ENCODE data around the gene RASGRP3.

Gene RASGRP3

DNA sequence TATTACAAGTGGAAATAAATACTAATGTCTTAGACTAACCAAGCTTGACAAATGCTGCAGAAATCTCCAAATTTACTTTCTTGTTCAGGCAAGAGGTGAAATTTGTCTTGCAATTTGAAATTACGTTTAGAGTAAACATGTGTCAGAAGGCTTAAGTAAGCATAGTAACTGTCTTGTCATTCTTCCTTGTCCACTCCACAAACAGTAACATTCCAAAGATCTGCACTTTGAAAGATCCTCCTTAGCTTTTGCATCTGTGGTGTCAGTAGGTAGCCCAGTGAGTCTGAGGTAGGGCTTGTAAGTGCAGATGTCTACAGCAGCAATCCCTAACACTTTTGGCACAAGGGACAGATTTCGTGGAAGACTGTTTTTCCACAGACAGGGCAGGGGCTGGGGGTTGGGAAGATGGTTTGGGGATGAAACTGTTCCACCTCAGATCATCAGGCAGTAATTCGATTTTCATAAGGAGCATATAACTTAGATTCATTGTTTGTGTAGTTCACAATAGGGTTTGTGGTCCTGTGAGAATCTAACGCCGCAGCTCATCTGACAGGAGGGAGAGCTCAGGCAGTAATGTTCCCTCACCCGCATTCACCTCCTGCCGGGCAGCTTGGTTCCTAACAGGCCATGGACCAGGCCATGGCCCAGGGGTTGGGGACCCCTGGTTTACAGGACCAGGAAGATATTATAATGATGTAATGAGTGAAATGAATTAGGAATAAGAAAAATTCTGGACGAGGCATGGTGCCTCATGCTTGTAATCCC, 18.6 kb downstream of the RASGRP3 start:
- DNase-seq (ENCODE audit: extremely low read depth, low read depth): no peak
- TF ChIP-seq, protein P1, sequence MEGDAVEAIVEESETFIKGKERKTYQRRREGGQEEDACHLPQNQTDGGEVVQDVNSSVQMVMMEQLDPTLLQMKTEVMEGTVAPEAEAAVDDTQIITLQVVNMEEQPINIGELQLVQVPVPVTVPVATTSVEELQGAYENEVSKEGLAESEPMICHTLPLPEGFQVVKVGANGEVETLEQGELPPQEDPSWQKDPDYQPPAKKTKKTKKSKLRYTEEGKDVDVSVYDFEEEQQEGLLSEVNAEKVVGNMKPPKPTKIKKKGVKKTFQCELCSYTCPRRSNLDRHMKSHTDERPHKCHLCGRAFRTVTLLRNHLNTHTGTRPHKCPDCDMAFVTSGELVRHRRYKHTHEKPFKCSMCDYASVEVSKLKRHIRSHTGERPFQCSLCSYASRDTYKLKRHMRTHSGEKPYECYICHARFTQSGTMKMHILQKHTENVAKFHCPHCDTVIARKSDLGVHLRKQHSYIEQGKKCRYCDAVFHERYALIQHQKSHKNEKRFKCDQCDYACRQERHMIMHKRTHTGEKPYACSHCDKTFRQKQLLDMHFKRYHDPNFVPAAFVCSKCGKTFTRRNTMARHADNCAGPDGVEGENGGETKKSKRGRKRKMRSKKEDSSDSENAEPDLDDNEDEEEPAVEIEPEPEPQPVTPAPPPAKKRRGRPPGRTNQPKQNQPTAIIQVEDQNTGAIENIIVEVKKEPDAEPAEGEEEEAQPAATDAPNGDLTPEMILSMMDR (IDR thresholded peaks at IDR 0.05; ENCODE audit: low read depth, low read length): no peak

DNA sequence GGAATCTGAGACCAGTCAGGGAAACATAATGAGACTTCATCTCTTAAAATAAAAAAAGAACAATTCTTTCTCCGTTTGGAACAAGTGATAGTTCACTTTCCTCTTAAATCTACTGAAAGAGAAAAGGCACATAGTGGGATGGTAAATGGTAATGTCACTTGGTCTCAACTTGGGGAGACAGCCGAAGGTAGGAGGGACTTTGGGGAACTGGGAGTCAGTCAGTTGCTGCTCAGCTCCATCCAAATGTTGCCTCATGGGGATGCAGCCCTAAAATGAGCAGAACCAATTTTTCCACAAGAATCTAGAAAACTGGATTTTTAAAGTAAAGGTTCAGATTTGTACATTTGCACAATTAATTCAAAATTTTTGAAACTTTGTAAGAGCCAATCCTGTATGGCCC, 19.2 kb downstream of the RASGRP3 start:
- DNase-seq (ENCODE audit: extremely low read depth, low read depth): no peak
- TF ChIP-seq, protein P1 (IDR thresholded peaks at IDR 0.05; ENCODE audit: low read depth, low read length): no peak

DNA sequence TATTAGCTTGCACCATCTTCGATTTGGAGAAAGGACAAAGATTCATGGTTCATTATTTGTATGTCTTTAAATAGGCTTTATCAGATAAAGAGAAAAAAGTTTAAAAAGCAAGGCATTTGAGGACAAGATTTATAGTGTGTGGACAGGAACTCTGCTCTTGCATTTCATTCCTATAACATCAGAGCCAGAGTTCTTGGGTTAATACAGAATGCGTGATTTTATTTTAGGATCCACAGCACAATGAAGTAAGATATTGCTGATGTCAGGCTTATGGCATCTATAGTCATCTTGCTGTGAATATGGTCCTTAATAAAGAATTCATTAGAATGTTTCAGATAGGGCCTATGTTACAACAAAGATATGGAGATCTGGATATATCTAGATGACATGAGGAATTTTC, 19.7 kb downstream of the RASGRP3 start:
- TF ChIP-seq, protein P1 (IDR thresholded peaks at IDR 0.05; ENCODE audit: low read depth, low read length): no peak
- no peak for DNase-seq (ENCODE audit: extremely low read depth, low read depth)

DNA sequence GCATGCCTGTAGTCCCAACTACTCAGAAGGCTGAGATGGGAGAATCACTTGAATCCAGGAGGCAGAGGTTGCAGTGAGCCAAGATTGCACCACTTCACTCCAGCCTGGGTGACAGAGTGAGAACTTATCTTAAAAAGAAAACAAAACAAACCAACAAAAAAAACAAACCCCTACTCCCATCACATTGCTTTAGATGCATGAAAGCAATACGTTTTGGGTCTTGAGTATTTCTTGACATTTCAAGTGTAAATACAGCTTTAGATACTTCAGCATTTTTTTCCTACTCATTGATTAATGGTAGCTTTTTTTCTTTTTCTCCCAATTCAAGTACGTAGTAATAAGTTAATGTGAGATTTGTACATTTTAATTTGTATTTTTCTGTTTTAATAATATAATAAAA, 20.3 kb downstream of the RASGRP3 start:
- DNase-seq (ENCODE audit: extremely low read depth, low read depth): no peak
- TF ChIP-seq, protein P1 (IDR thresholded peaks at IDR 0.05; ENCODE audit: low read depth, low read length): no peak

DNA sequence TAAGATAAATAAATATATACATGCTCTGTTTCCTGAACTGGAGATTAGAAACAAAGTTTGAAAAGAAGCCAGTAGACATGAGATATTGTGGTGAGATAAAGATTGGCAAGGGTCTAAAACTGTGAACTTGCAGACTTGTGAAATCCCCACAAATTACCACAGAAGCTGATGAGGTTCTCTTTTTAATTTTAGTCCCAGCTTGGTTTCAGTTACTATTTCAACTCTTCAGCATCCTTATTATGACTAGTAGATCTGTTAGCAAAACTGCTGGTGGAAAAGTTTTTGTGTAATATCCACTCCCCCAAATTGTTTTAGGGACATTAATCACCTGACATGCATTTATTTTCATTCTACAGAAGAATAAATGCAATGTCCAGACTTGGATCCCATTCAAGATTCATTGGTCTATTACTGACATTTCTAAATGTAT, 20.8 kb downstream of the RASGRP3 start:
- no peak for DNase-seq (ENCODE audit: extremely low read depth, low read depth)
- TF ChIP-seq, protein P1 (IDR thresholded peaks at IDR 0.05; ENCODE audit: low read depth, low read length): no peak

DNA sequence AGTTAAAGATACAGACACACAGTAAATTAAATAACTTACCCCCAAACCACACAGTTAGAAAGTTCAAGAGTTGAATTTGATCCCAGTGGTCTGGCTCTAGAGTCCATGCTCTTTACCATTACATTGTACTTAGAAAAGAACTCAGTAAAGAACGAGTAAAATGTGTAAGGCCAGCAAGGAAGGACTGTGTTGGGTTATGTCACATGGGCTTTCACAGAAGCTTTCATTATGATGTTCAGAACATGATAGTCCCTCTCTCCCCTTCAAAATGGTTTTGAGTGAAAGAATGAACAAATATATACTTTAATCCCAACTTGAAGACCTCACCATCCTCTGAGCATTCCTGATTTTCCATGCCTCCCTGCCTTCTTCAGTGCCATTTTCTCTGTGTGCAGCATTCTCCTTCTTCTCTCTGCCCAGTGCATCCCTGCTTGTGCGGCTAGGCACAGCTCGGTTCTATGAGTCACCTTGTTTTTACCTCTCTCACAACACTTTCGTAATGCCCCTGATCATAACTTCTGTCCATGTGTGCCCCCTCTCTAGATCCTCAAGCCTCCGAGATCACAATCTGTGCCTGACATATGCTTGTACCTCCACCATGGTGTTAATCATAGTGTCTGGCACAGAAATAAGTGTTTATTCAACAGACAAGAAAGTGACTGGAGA, 22.0 kb downstream of the RASGRP3 start:
- TF ChIP-seq, protein P1 (IDR thresholded peaks at IDR 0.05; ENCODE audit: low read depth, low read length): no peak
- no peak for DNase-seq (ENCODE audit: extremely low read depth, low read depth)

DNA sequence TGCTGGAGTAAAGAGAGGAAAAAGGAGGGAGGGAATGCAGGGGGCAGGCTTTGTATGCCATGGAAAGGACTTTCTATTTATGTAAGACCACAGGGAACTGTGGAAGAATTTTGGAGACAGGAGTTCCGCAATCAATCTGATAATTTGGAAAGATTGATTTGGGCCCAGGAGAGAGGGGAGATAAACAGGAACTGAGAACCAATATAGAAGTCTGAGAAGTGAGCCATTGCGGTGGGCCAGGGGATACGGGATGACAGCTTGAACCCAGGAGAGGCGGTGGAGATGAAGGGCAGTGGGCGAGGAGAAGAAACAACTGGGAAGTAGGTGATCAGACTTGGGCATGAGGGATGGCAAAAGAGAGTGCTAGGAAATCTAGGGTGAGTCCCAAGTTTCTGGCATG, 23.7 kb downstream of the RASGRP3 start:
- TF ChIP-seq, protein P1 (IDR thresholded peaks at IDR 0.05; ENCODE audit: low read depth, low read length): no peak
- DNase-seq (ENCODE audit: extremely low read depth, low read depth): no peak
